ENCODE data around the gene USP36.

- TF ChIP-seq POLR2A (IDR thresholded peaks at IDR 0.05; ENCODE audit: low read length) (no peak), GATA1 (IDR thresholded peaks at IDR 0.05; ENCODE audit: low read depth, low read length) (no peak)
These were observed 44.5 kb upstream of the USP36 start for GRCh38 chr17:78884876-78885667.

Data from erythroblast (primary cell).